SK-N-MC (cell line): ENCODE data around the gene GRIK3.

Source experiments
- DNase-seq: peaks from one replicate; pipeline ENCODE4 v3.0.0-alpha.2; 2011; ENCODE audit warnings: low read depth, low spot score
- H3K27ac ChIP-seq: fragments of 200-600 bp; sonication (generic); 2 replicates; pipeline ENCODE4 v1.5.1; 2016; ENCODE audit warnings: mixed run types
- H3K36me3 ChIP-seq: fragments of 200-600 bp; sonication (generic); 2 replicates; pipeline ENCODE4 v1.6.1; 2017; ENCODE audit warnings: antibody characterized with exemption, low read length, mixed read lengths; ENCODE audit not compliant: insufficient read depth
- H3K4me3 ChIP-seq: fragments of 200-600 bp; sonication (generic); 2 replicates; pipeline ENCODE4 v1.5.1; 2016
- H3K9ac ChIP-seq: fragments of 200-600 bp; sonication (generic); 2 replicates; pipeline ENCODE4 v1.8.0; 2017; ENCODE audit warnings: mixed run types, mixed read lengths; ENCODE audit not compliant: insufficient read length
- H3K9me3 ChIP-seq: fragments of 200-600 bp; sonication (generic); 2 replicates; pipeline ENCODE4 v1.6.1; 2017; ENCODE audit warnings: low read depth, mild to moderate bottlenecking, antibody characterized with exemption, low read length, moderate library complexity, mixed read lengths
- EZH2 ChIP-seq: fragments of 200-600 bp; sonication (generic); IDR thresholded peaks from one replicate; pipeline ENCODE4 v1.6.1; 2017; ENCODE audit warnings: antibody characterized with exemption
- FOXP2 ChIP-seq: optimal IDR thresholded peaks from 2 replicates; pipeline ENCODE3; 2011; ENCODE audit warnings: mild to moderate bottlenecking, moderate library complexity; ENCODE audit not compliant: insufficient read depth; ENCODE audit errors: extremely low read length, control extremely low read depth
- POLR2AphosphoS5 ChIP-seq: IDR thresholded peaks from 2 replicates; pipeline ENCODE4 v1.6.1; 2012; ENCODE audit warnings: mild to moderate bottlenecking, low read depth, low read length, borderline replicate concordance

Gene GRIK3

GRCh38 chr1:36955016-36955415 is 79.3 kb downstream of the GRIK3 start:
- no peak overlapping the region for H3K4me3 ChIP-seq
- no peaks in the 10 kb centered on the region for H3K36me3 ChIP-seq
- H3K9me3 ChIP-seq: no peaks in the 10 kb centered on the region
- TF ChIP-seq POLR2AphosphoS5 (no peak), FOXP2 (no peak), EZH2 (no peak)
- no peak overlapping the region for H3K9ac ChIP-seq
- H3K27ac ChIP-seq: no peak overlapping the region
- no peak for DNase-seq

- no peak overlapping the region for H3K4me3 ChIP-seq
- no peak overlapping the region for H3K27ac ChIP-seq
- H3K9me3 ChIP-seq: no peaks in the 10 kb centered on the region
- H3K36me3 ChIP-seq: no peaks in the 10 kb centered on the region
- no peak for DNase-seq
- TF ChIP-seq EZH2 (no peak), POLR2AphosphoS5 (no peak), FOXP2 (no peak)
- no peak overlapping the region for H3K9ac ChIP-seq
Measured at GRCh38 chr1:36953061-36953460, 81.3 kb downstream of the GRIK3 start.

GRCh38 chr1:36951761-36952160 is 82.6 kb downstream of the GRIK3 start:
- Histone ChIP-seq H3K4me3 (no peak overlapping the region), H3K36me3 (no peaks in the 10 kb centered on the region), H3K27ac (no peak overlapping the region), H3K9me3 (no peaks in the 10 kb centered on the region), H3K9ac (no peak overlapping the region)
- DNase-seq: no peak
- no peak for TF ChIP-seq EZH2

- Histone ChIP-seq H3K27ac (no peak overlapping the region), H3K4me3 (no peak overlapping the region), H3K36me3 (no peaks in the 10 kb centered on the region), H3K9ac (no peak overlapping the region), H3K9me3 (no peaks in the 10 kb centered on the region)
- no peak for DNase-seq
- no peak for TF ChIP-seq POLR2AphosphoS5
- no peak for TF ChIP-seq FOXP2
- TF ChIP-seq EZH2: no peak
Measured at GRCh38 chr1:36951292-36951750, 83.0 kb downstream of the GRIK3 start.

GRCh38 chr1:36950604-36951291 is 83.6 kb downstream of the GRIK3 start:
- Histone ChIP-seq H3K27ac (no peak overlapping the region), H3K36me3 (no peaks in the 10 kb centered on the region), H3K9ac (no peak overlapping the region), H3K9me3 (no peaks in the 10 kb centered on the region), H3K4me3 (no peak overlapping the region)
- TF ChIP-seq POLR2AphosphoS5 (no peak), EZH2 (no peak), FOXP2 (no peak)
- DNase-seq: no peak

GRCh38 chr1:36948606-36949005 is 85.7 kb downstream of the GRIK3 start:
- H3K27ac ChIP-seq: no peak overlapping the region
- H3K36me3 ChIP-seq: no peaks in the 10 kb centered on the region
- TF ChIP-seq POLR2AphosphoS5 (no peak), EZH2 (no peak), FOXP2 (no peak)

GRCh38 chr1:36948147-36948546 is 86.2 kb downstream of the GRIK3 start:
- no peak for DNase-seq

More at GRCh38 chr1:36948606-36949005, 85.7 kb downstream of the GRIK3 start:
- no peak for DNase-seq
- Histone ChIP-seq H3K4me3 (no peak overlapping the region), H3K9me3 (no peaks in the 10 kb centered on the region), H3K9ac (no peak overlapping the region)

GRCh38 chr1:36947384-36947783 is 86.9 kb downstream of the GRIK3 start:
- Histone ChIP-seq H3K9me3 (no peaks in the 10 kb centered on the region), H3K9ac (no peak overlapping the region), H3K36me3 (no peaks in the 10 kb centered on the region), H3K4me3 (no peak overlapping the region), H3K27ac (no peak overlapping the region)
- DNase-seq: no peak
- TF ChIP-seq POLR2AphosphoS5 (no peak), EZH2 (no peak), FOXP2 (no peak)

More at GRCh38 chr1:36948147-36948546, 86.2 kb downstream of the GRIK3 start:
- H3K27ac ChIP-seq: no peak overlapping the region
- no peak overlapping the region for H3K9ac ChIP-seq
- no peak overlapping the region for H3K4me3 ChIP-seq
- TF ChIP-seq FOXP2 (no peak), EZH2 (no peak), POLR2AphosphoS5 (no peak)
- H3K36me3 ChIP-seq: no peaks in the 10 kb centered on the region
- H3K9me3 ChIP-seq: no peaks in the 10 kb centered on the region

GRCh38 chr1:36944883-36945282 is 89.4 kb downstream of the GRIK3 start:
- H3K36me3 ChIP-seq: no peaks in the 10 kb centered on the region
- no peak overlapping the region for H3K27ac ChIP-seq
- H3K4me3 ChIP-seq: no peak overlapping the region
- no peak overlapping the region for H3K9ac ChIP-seq
- TF ChIP-seq EZH2: no peak
- DNase-seq: no peak
- no peaks in the 10 kb centered on the region for H3K9me3 ChIP-seq
